SU-DHL-6 (cell line): ENCODE data around the gene BCAS3.

Experiments
- EZH2phosphoT487 ChIP-seq: fragments of 200-600 bp; sonication (generic), shearing (Covaris generic); conservative IDR thresholded peaks from 2 replicates; pipeline ENCODE4 v1.6.1; 2018; ENCODE audit warnings: mild to moderate bottlenecking, antibody characterized with exemption, low read length, moderate library complexity, mixed read lengths
- TF ChIP-seq, protein P1 (sequence below): fragments of 200-600 bp; sonication (generic); IDR thresholded peaks from one replicate; pipeline ENCODE4 v1.5.1; 2017; ENCODE audit warnings: antibody characterized with exemption, mild to moderate bottlenecking, low read length, moderate library complexity; ENCODE audit not compliant: insufficient read depth, poor library complexity, severe bottlenecking

GRCh38 chr17:60802377-60802776 lies 124.7 kb downstream of the BCAS3 start:
- TF ChIP-seq, protein P1, sequence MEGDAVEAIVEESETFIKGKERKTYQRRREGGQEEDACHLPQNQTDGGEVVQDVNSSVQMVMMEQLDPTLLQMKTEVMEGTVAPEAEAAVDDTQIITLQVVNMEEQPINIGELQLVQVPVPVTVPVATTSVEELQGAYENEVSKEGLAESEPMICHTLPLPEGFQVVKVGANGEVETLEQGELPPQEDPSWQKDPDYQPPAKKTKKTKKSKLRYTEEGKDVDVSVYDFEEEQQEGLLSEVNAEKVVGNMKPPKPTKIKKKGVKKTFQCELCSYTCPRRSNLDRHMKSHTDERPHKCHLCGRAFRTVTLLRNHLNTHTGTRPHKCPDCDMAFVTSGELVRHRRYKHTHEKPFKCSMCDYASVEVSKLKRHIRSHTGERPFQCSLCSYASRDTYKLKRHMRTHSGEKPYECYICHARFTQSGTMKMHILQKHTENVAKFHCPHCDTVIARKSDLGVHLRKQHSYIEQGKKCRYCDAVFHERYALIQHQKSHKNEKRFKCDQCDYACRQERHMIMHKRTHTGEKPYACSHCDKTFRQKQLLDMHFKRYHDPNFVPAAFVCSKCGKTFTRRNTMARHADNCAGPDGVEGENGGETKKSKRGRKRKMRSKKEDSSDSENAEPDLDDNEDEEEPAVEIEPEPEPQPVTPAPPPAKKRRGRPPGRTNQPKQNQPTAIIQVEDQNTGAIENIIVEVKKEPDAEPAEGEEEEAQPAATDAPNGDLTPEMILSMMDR = no peak
- no peak for TF ChIP-seq EZH2phosphoT487
